PC-9 (cell line): ENCODE results near the gene COL4A1.

Experiments used
- CTCF ChIP-seq: fragments of 200-600 bp; sonication (generic); conservative IDR thresholded peaks from 2 replicates; pipeline ENCODE4 v1.6.1; 2017; ENCODE audit warnings: mixed run types, antibody characterized with exemption, mild to moderate bottlenecking, moderate library complexity
- EZH2 ChIP-seq: fragments of 200-600 bp; sonication (generic); IDR thresholded peaks from 2 replicates; pipeline ENCODE4 v1.8.0; 2017; ENCODE audit warnings: antibody characterized with exemption, low read depth

- TF ChIP-seq CTCF (no peak), EZH2 (no peak)
Observed at GRCh38 chr13:110248449-110249143, 58.4 kb downstream of the COL4A1 start.
